HG02588 (cell line): ENCODE measurements around the gene CALML4.

Source experiments
- ATAC-seq: cut with Tn5 transposase; IDR thresholded peaks from one replicate; pipeline ENCODE4 v1.9.1; 2021; ENCODE audit warnings: mild to moderate bottlenecking, moderate library complexity; ENCODE audit not compliant: unreplicated experiment

CALML4 gene

DNA sequence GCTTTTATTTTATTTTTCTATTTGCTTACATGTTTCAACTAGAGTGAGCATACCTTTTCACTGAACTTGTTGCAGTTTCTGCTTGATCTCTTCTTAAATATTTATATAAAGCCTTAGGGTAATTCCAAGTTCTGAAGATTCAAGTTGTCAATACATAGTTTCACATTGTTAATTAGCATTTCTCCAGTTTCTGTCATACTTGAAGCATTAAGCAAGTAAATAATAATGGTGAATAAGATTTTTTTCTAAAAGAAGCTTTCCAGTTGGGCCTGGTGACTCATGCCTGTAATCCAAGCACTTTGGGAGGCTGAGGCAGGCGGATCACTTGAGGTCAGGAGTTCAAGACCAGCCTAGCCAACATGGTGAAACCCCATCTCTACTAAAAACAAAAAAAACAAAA is 53.9 kb downstream of the CALML4 start:
- ATAC-seq = no peak

DNA sequence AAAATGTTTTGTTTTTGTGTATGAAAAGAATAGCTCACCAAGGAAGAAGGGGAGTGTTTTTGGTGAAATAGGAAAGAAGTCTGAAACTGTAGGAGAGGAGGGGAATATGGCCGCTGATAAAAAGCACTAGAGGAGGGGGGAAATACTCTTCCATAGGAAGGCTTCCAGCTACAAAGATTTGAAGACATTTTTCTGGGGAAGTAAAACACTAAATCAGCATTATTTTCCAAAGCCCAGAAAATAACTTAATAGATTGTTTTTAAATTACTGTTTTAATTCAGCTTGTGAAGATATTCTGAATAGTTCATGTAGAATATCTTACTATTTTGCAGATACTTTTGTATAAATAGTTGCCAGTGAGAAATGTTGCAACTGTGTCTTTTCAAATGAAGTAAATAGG is 54.9 kb downstream of the CALML4 start:
- ATAC-seq = no peak

DNA sequence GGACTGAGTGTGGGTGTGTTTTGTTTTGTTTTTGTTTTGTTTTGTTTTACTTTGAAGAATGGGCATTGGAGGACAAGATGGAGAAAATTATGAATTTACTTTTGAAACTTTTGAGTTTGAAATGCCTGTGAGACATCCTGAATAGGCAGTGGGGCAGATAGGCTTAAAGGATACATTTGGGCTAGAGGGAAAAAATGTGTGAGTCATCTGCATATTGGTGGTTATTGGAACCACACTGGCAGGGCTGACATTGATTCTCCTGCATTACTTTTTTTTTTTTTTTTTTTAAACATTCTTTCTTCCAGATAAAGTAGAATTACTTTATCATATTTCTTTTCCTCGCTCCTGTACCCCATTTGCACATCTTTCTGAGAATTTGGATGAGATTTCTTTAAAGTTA is 56.1 kb downstream of the CALML4 start:
- no peak for ATAC-seq

DNA sequence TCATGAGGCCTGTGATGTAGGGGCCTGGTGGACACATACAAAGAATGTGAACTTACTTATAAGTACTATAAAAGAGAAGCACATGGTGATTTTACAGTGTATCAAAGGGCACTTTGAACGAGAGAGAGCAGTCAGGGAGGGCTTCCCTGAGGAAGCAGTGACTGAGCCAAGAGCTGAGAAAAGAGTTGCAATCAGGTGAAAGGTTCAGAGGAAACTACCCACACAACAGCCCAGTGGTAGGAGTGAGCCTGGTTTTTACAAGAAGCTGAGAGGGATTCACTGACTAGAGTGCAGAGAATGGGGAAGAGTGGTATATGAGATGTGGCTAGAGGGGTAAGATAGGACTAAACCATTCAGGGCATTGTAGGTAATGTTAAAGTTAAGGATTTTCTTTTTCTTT is 57.1 kb downstream of the CALML4 start:
- ATAC-seq = no peak

DNA sequence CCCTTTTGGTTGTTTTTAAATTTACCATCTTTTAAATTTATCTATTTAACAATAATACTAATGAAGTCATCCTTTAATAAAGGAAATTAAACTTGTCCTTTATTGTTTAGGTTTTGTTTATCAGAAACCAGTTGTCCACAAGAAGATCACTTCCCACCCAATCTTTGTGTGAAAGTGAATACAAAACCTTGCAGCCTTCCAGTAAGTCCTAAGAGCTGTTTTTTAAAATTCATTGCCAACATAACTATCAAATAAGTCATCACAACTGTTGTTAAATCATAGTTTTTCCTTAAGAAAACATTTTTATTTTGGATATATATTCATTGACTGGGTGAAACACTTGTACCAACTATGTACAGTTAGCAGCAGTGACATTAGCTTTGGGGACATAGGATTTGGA is 59.4 kb downstream of the CALML4 start:
- no peak for ATAC-seq

DNA sequence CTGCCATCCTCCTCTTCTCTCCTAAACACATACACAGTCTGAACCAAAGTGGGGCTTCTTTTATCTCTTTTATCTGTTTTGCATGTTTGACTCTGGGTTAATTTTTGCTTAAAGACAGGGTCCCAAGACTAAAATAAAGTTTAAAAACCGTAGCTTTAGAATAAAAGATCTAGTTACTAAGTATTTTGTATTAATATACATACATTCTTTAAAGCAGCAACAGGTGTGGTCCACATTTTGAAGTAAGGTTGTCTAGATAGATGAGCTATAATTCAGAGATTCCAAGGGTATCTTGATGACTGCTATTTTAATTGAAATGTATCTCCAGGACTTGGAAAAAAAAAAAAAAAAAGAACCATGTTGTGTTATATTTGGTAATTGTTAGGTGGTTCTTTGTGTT is 61.3 kb downstream of the CALML4 start:
- ATAC-seq = no peak

DNA sequence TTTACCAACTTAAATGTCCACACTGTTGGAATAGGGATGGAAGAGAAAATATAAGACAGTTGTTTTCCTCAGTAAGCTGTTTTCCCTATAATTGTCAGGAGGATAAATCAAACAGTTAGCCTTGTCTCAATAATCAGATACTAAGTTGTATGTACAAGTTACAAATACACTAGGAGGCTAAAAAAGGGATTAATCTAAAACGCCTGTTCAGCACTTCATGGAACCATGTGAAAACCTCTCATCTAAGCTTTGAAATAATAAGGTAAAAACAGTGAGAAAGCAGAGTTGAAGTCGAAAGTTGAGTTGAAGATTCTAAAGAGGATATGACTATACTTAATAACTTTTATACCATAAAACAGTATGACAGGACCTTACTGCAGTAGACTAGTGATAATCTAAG is 62.0 kb downstream of the CALML4 start:
- no peak for ATAC-seq
